Activated CD8-positive, alpha-beta memory T cell treated with anti-CD3 and anti-CD28 coated beads for 4 hours (primary cell): Measurements from ENCODE around the gene RPS15.
"Not testable (repeated sequence)": the region's sequence is repeated elsewhere in the genome, so short reads cannot be mapped to it uniquely, and the experiment has no call there.

Source experiments
- DNase-seq, 2 donors: peaks; one replicate each; pipeline ENCODE4 v3.0.0-alpha.2; 2020; ENCODE audit warnings: low read depth in 2 of 2

Gene RPS15

DNA sequence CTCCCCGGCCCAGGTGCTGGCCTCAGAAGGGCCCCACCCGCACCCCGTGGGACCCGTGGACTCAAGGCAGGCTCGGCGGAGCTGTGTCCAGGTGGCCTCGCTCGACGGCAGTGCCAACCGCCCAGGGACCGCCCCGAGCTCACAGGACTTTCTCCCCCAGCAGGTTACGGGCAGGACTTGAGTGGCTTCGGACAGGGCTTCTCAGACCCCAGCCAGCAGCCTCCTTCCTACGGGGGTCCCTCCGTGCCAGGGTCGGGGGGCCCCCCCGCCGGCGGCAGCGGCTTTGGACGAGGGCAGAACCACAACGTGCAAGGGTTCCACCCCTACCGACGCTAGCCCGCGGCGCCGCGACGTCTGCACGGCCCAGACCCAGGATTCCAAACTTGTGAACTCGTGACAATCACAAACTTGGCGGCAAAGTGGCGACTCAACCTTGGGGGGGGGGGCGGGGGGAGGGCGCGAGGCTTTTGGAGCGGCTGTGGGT lies 3.6 kb upstream of the RPS15 start:
- DNase-seq, result no peak

DNA sequence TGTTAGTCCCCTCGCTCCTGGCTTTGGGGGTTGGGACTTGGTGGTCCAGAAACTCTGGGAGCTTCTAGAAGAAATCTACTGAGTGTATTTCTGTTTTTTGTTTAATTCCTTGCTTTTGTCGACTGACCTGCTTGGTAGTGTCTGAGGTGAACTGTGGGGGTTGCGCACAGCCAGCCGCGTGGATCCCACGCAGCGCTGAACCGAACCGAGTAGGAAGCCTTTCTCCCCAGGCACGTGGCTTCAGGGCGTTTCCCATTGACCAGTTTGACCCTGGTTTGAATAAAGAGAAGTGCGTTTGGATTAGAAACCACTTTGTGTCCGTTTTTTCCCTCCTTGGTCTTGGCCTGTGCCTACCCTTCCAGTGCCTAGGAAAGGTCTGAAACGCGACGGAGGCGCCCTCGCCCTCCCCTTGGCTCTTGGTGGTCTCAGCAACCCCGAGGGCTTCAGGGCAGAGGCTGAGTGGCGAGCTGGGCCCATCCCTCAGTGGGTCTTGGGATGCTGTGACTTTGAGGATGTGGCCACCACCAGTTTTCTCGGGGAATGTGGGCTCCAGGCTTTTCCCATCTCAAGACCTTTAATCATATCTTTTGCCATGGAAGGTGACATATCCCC lies 2.7 kb upstream of the RPS15 start:
- no peak for DNase-seq

- no peak for DNase-seq
Measured at GRCh38 chr19:1437609-1438008, 587 bp upstream of the RPS15 start.

DNA sequence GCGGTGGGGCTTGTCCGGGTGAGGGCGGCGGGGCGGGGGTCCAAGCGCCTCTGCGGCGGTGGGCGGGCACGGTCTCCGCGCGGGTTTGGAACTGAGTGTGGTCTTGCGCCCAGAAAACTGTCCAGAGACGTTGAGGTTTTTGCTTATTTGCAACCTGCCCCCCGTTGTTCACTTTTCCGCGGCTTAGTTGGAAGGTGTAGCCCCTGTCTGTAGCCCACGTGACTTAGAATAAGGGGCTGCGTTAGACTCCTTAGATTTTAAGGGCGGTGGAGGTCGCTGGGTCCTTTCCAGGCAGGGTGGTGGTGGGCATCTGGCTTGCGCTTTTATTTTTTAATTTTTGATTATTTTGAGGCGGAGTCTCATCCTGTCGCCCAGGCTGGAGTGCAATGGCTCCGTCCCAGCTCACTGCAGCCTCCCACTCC lies 748 bp downstream of the RPS15 start:
- DNase-seq, result no peak

GRCh38 chr19:1439525-1440417 lies 1.6 kb downstream of the RPS15 start:
- DNase-seq, result not testable (repeated sequence)

- no peak for DNase-seq
Measured at GRCh38 chr19:1440418-1440801, 2.2 kb downstream of the RPS15 start.

- no peak for DNase-seq
Measured at GRCh38 chr19:1441022-1441426, 2.8 kb downstream of the RPS15 start.

GRCh38 chr19:1441677-1442438 lies 3.7 kb downstream of the RPS15 start:
- no peak for DNase-seq

- DNase-seq, result peak; percentile 43 to 53
Measured at GRCh38 chr19:1445185-1445931, 7.2 kb downstream of the RPS15 start.

- no peak for DNase-seq
Measured at GRCh38 chr19:1445932-1446712, 7.9 kb downstream of the RPS15 start.

- no peak for DNase-seq
Measured at GRCh38 chr19:1446713-1447481, 8.7 kb downstream of the RPS15 start.

DNA sequence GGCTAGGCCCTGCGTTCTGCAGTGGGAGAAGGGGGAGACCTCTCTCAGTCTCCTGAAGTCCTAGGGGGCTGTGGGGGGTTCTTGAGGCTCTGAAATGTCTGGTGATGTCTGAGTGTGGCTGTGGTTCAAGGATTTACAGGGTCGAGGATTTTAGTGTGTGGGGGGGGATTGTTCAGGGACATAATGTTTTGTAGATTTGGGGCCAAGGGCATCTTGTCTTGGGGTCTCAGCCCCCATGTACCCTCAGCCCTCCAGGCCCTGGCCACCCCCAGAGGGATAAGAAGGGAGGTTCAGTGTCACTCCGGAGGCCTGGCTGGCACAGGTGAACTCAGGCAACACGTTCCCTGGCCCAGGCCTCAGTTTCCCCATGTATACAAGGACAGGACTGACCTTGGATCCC lies 9.3 kb downstream of the RPS15 start:
- no peak for DNase-seq

DNA sequence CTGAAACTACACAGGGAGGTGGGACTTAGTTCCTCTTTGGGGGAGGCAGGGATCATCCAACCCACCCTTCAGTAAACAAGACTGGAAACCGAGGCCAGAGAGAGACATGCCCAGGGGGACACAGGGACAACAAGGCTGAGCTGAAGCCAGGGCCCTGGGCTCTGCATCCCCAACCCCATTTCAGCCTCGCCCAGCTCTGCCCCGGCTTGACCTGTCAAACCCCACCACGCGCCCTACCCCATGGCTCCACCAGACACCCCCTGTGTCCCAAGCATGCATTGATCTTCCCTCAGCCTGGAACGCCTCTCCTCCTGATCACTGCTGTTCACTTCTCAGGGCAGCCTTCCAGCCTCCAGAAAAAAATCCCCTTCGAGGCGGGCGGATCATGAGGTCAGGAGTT lies 9.7 kb downstream of the RPS15 start:
- DNase-seq, result no peak

GRCh38 chr19:1449467-1450442 lies 11.6 kb downstream of the RPS15 start, which contains the start of gene APC2:
APC2 (plus strand) TSS chr19:1450121; CDS start chr19:1453002, 2,881 bp downstream.
- no peak for DNase-seq

- no peak for DNase-seq
Measured at GRCh38 chr19:1450735-1451731, 12.8 kb downstream of the RPS15 start.

GRCh38 chr19:1451916-1452801 lies 14.0 kb downstream of the RPS15 start:
- no peak for DNase-seq
